Fibroblast of pulmonary artery (primary cell): ENCODE results near the gene ECE2.
A peak's percentile ranks its signal among the peaks of the same experiment; 100 is the strongest.
"Not testable (repeated sequence)": the region's sequence is repeated elsewhere in the genome, so short reads cannot be mapped to it uniquely, and the experiment has no call there.

Experiments used
- DNase-seq: peaks from one replicate; pipeline ENCODE4 v3.0.0-alpha.2; 2010; ENCODE audit warnings: low read depth
- H3K4me3 ChIP-seq: replicated peaks from 2 replicates; pipeline ENCODE4 v1.5.1; 2011; ENCODE audit warnings: low read depth, mild to moderate bottlenecking, control low read depth, low read length, moderate library complexity
- TF ChIP-seq, protein P1 (sequence below): IDR thresholded peaks from 2 replicates; pipeline ENCODE4 v1.5.1; 2011; ENCODE audit warnings: mild to moderate bottlenecking, control low read depth, low read length, inconsistent platforms; ENCODE audit errors: missing control alignments

ECE2 gene

GRCh38 chr3:184336547-184337398, 61.0 kb downstream of the ECE2 start:
- TF ChIP-seq, protein P1, sequence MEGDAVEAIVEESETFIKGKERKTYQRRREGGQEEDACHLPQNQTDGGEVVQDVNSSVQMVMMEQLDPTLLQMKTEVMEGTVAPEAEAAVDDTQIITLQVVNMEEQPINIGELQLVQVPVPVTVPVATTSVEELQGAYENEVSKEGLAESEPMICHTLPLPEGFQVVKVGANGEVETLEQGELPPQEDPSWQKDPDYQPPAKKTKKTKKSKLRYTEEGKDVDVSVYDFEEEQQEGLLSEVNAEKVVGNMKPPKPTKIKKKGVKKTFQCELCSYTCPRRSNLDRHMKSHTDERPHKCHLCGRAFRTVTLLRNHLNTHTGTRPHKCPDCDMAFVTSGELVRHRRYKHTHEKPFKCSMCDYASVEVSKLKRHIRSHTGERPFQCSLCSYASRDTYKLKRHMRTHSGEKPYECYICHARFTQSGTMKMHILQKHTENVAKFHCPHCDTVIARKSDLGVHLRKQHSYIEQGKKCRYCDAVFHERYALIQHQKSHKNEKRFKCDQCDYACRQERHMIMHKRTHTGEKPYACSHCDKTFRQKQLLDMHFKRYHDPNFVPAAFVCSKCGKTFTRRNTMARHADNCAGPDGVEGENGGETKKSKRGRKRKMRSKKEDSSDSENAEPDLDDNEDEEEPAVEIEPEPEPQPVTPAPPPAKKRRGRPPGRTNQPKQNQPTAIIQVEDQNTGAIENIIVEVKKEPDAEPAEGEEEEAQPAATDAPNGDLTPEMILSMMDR, result no peak
- peak overlapping the region; percentile 70 for H3K4me3 ChIP-seq
- peak; percentile 71 for DNase-seq

- H3K4me3 ChIP-seq, result peak within 1 kb of the TSS; percentile 70
- DNase-seq, result peak; percentile 38
- TF ChIP-seq, protein P1, result no peak
These were observed 61.5 kb downstream of the ECE2 start, which contains the start of gene FAM131A for GRCh38 chr3:184337399-184337714. FAM131A (plus strand) TSS chr3:184337600; CDS start chr3:184337631, 31 bp downstream.

DNA sequence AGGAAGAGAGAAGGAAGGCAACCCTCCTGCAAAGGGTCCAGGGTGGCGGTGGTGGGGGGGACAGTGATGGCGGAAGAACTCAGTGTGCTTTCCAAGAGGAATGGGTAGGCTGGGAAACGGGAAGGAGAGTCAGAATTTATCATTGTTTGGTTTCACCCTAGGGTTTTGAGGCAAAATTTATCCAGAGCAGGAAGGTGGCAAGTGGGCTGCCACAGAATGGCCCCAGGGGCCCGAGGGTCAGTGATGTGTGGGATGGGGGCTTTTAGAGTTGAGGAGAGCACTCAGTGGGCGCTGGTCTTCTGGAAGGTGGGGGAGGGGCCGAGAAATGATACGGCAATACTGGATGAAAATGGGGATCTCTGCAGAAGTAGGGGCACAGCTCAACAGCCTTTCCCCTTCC, 62.2 kb downstream of the ECE2 start:
- H3K4me3 ChIP-seq, result peak overlapping the region; percentile 34
- TF ChIP-seq, protein P1, result no peak
- no peak for DNase-seq

DNA sequence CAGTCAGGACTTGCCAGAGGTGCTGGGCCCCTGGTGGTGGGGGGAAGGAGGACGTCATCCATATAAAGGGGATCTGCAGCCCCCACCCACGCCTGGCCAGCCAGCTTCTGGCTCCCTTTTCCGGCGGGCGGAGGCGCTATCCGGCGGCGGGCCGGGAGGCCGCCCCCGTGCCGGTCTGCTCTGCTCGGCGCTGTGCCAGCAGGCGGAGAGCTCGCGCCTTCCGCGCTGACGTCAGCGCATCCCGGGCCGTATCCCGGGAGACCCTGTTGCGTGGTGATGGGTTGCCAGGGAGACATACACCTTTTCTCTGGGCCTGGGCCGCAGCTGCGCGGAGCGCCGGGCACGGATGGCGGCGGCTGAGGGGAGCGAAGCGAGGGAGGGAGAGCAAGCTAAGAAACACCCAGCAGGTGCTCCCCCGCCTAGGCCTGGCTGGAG, 62.7 kb downstream of the ECE2 start:
- peak overlapping the region; percentile 41 for H3K4me3 ChIP-seq
- peak; percentile 91 for DNase-seq

DNA sequence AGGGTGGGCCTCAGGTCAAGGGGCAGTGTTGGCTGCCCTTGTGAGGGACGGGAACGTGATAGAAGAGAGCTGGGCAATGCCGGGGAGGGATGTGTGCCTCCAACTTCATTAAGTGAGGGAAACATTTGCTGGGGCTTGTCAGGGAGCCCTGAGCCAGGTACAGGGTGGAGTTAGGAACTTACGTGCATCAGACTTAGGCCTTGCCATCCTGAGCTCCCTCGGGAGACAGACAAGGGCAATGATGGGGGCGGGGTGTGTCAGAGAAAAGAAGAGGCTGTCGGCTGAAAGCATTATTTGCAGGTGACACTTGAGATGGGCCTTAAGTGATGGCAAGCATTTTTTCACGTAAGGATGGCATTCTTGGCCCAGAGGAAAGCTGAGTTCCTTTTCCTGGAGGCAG, 63.2 kb downstream of the ECE2 start:
- no peak for DNase-seq
- TF ChIP-seq, protein P1, result no peak
- peak overlapping the region; percentile 41 for H3K4me3 ChIP-seq

More for the DNA sequence above, 62.7 kb downstream of the ECE2 start:
- TF ChIP-seq, protein P1, result no peak

GRCh38 chr3:184339451-184340135, 63.8 kb downstream of the ECE2 start:
- H3K4me3 ChIP-seq, result not testable (repeated sequence)

GRCh38 chr3:184341925-184342324, 66.1 kb downstream of the ECE2 start:
- H3K4me3 ChIP-seq, result no peak overlapping the region
- DNase-seq, result no peak
- TF ChIP-seq, protein P1, result no peak

More at GRCh38 chr3:184339451-184340135, 63.8 kb downstream of the ECE2 start:
- not testable (repeated sequence) for DNase-seq
